Choroid plexus epithelial cell (primary cell): Measurements from ENCODE around the gene IFNL2.
"Not testable (repeated sequence)": the region's sequence is repeated elsewhere in the genome, so short reads cannot be mapped to it uniquely, and the experiment has no call there.

Source experiments
- DNase-seq: peaks from one replicate; pipeline ENCODE4 v3.0.0-alpha.2; 2010; ENCODE audit warnings: low read depth
- H3K4me3 ChIP-seq: 2 replicates; pipeline ENCODE4 v1.5.1; 2011; ENCODE audit warnings: low read depth, mild to moderate bottlenecking, control low read depth, low read length, moderate library complexity
- TF ChIP-seq, protein P1 (sequence below): conservative IDR thresholded peaks from 2 replicates; pipeline ENCODE4 v1.5.1; 2011; ENCODE audit warnings: low read depth, mild to moderate bottlenecking, control low read depth, inconsistent platforms, low read length, moderate library complexity

The IFNL2 gene

GRCh38 chr19:39265321-39265916 is 2.8 kb upstream of the IFNL2 start:
- TF ChIP-seq, protein P1, sequence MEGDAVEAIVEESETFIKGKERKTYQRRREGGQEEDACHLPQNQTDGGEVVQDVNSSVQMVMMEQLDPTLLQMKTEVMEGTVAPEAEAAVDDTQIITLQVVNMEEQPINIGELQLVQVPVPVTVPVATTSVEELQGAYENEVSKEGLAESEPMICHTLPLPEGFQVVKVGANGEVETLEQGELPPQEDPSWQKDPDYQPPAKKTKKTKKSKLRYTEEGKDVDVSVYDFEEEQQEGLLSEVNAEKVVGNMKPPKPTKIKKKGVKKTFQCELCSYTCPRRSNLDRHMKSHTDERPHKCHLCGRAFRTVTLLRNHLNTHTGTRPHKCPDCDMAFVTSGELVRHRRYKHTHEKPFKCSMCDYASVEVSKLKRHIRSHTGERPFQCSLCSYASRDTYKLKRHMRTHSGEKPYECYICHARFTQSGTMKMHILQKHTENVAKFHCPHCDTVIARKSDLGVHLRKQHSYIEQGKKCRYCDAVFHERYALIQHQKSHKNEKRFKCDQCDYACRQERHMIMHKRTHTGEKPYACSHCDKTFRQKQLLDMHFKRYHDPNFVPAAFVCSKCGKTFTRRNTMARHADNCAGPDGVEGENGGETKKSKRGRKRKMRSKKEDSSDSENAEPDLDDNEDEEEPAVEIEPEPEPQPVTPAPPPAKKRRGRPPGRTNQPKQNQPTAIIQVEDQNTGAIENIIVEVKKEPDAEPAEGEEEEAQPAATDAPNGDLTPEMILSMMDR = no peak
- no peak for DNase-seq
- H3K4me3 ChIP-seq = no peak overlapping the region

- H3K4me3 ChIP-seq, DNase-seq: not testable (repeated sequence)
These were observed 481 bp downstream of the IFNL2 start for GRCh38 chr19:39268531-39269223.

GRCh38 chr19:39269369-39269768 is 1.2 kb downstream of the IFNL2 start:
- not testable (repeated sequence) for H3K4me3 ChIP-seq, DNase-seq

DNA sequence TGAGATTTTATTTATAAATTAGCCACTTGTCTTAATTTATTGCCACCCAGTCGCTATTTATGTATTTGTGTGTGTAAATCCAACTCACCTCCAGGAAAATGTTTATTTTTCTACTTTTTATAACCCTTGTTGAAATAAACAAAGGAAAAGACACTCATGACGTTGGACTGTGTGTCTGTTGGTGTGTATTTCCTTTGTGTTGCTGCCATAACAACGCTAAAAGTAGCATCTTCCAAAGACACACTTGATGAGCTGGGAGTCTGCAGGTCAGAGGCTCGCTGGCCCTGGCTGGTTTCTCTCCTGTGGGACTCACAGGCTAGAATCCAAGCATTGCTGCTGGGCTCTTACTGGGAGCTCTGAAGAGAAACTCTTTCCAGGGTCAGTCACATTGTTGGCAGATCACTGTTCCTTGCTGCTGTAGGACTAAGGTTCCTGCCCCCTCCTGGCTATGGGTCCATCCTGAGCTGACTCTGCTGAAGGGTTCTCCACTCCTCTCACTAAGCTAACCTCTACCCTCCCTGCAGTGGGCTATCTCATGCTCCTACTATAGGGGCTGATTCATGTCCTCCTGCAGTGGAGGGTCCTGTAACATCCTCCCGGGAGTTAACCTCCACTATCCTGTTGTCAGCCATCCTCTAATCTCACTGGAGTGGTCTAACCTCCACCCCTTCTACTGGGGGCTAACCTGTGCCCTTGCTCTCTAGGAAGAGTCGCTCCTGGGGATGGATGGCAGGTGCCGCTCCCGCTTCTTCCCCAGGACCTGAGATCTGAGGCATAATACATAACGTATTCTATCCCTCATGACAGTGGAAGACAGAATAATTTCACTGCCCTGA is 2.1 kb downstream of the IFNL2 start:
- H3K4me3 ChIP-seq = no peak overlapping the region

GRCh38 chr19:39273859-39274258 is 5.7 kb downstream of the IFNL2 start:
- H3K4me3 ChIP-seq, DNase-seq: not testable (repeated sequence)

More for the DNA sequence above, 2.1 kb downstream of the IFNL2 start:
- TF ChIP-seq, protein P1 = no peak
- peak; percentile 28 for DNase-seq

DNA sequence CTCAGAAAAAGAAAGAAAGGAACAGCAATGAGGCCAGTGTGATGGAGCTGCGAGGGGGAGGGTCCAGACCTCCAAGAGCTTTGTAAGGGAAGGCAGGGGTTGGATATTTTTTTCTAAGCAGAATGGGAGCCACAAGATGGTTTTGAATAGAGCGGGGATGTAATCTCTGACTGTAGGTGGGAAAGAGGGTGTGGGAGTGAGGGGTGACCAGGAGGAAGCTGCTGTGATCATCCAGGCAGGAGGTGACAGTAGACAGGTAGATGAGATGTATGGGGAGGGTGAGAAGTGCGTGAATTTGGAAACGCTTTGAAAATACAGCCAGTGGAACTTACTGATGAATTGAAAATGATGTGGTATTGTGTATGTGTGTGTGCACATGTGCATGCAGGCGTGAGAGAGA is 7.4 kb downstream of the IFNL2 start:
- TF ChIP-seq, protein P1 = no peak
- DNase-seq = no peak
- H3K4me3 ChIP-seq = no peak overlapping the region

DNA sequence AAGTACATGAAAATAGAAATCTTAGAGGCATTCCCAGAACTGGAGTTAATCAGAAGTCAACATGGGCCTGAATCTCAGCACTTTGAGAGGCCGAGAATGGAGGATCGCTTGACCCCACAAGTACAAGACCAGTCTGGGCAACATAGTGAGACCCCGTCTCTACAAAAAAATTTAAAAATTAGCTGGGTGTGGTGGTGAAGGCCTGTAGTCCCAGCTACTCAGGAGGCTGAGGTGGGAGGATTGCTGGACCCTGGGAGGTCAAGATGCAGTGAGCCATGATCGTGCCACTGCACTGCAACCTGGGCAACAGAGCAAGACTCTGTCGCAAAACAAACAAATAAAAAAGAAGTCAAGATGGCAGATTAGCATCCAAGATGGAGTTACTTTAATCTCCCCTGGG is 8.5 kb downstream of the IFNL2 start:
- TF ChIP-seq, protein P1 = no peak
- DNase-seq = no peak
- H3K4me3 ChIP-seq = no peak overlapping the region

DNA sequence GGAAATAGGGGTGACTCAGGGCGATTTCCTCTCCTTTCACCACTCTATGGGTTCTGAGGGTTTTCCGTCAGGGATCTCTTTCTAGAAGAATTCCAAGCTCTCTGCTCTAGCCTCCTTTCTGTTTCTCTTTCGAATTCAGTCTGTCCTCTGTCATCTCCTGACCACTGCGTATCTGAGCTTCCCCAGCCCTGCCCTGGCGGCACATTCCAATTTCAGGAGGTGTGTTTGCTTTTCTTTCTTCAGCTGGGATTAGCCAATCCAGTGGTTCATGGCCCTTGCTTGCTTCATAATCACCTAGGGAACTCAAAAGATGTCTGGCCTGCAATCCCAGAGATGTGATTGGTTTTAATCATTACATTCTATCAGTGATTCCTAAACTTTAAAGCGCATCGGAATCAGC is 9.4 kb downstream of the IFNL2 start:
- peak; percentile 31 for DNase-seq
- TF ChIP-seq, protein P1 = no peak
- no peak overlapping the region for H3K4me3 ChIP-seq
